ENCODE measurements around the gene C2orf78.
"Not testable (repeated sequence)": the region's sequence is repeated elsewhere in the genome, so short reads cannot be mapped to it uniquely, and the experiment has no call there.

The C2orf78 gene

GRCh38 chr2:73779467-73780236, 4.3 kb upstream of the C2orf78 start, which contains the start of gene DUSP11:
Gene DUSP11 (minus strand): TSS chr2:73780103. CDS start chr2:73779974, 129 bp downstream.
- ChIA-PET CTCF (interaction anchor here (0.9 kb wide), 1 partner anchor 10 kb away, joined by 3 read pairs; no protein-coding TSS in a partner anchor), POLR2A (no interaction called here)
- DNase-seq (ENCODE audit: low read depth, low spot score): peak; percentile 42
- H3K4me3 ChIP-seq (ENCODE audit: low read depth, low read length): peak within 1 kb of the TSS; percentile 98
- TF ChIP-seq, protein P1, sequence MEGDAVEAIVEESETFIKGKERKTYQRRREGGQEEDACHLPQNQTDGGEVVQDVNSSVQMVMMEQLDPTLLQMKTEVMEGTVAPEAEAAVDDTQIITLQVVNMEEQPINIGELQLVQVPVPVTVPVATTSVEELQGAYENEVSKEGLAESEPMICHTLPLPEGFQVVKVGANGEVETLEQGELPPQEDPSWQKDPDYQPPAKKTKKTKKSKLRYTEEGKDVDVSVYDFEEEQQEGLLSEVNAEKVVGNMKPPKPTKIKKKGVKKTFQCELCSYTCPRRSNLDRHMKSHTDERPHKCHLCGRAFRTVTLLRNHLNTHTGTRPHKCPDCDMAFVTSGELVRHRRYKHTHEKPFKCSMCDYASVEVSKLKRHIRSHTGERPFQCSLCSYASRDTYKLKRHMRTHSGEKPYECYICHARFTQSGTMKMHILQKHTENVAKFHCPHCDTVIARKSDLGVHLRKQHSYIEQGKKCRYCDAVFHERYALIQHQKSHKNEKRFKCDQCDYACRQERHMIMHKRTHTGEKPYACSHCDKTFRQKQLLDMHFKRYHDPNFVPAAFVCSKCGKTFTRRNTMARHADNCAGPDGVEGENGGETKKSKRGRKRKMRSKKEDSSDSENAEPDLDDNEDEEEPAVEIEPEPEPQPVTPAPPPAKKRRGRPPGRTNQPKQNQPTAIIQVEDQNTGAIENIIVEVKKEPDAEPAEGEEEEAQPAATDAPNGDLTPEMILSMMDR (IDR thresholded peaks at IDR 0.05; ENCODE audit: insufficient read depth, low read length, missing control alignments): peak; percentile 94

GRCh38 chr2:73780237-73780582, 3.8 kb upstream of the C2orf78 start:
- POLR2A ChIA-PET: no interaction called here
- CTCF ChIA-PET: interaction anchor here (0.9 to 1.6 kb wide), 6 partner anchors 8 to 47 kb away, joined by 3 to 12 read pairs (median 4); no protein-coding TSS in a partner anchor
- TF ChIP-seq, protein P1 (IDR thresholded peaks at IDR 0.05; ENCODE audit: insufficient read depth, low read length, missing control alignments): no peak
- no peak for DNase-seq (ENCODE audit: low read depth, low spot score)
- peak overlapping the region; percentile 98; the same call in 1 of the 2 replicates for H3K4me3 ChIP-seq (ENCODE audit: low read depth, low read length)

- DNase-seq (ENCODE audit: low read depth, low spot score); H3K4me3 ChIP-seq (ENCODE audit: low read depth, low read length); POLR2A ChIA-PET; CTCF ChIA-PET: not testable (repeated sequence)
These were observed 581 bp upstream of the C2orf78 start for GRCh38 chr2:73783402-73783801.

- DNase-seq (ENCODE audit: low read depth, low spot score): no peak
- ChIA-PET CTCF (interaction anchor here (0.8 to 3.2 kb wide), 4 partner anchors 9 to 340 kb away, joined by 3 to 22 read pairs (median 4); no protein-coding TSS in a partner anchor), POLR2A (no interaction called here)
- TF ChIP-seq, protein P1 (IDR thresholded peaks at IDR 0.05; ENCODE audit: insufficient read depth, low read length, missing control alignments): no peak
- no peak overlapping the region for H3K4me3 ChIP-seq (ENCODE audit: low read depth, low read length)
These were observed 27.9 kb downstream of the C2orf78 start for GRCh38 chr2:73811878-73812277.

DNA sequence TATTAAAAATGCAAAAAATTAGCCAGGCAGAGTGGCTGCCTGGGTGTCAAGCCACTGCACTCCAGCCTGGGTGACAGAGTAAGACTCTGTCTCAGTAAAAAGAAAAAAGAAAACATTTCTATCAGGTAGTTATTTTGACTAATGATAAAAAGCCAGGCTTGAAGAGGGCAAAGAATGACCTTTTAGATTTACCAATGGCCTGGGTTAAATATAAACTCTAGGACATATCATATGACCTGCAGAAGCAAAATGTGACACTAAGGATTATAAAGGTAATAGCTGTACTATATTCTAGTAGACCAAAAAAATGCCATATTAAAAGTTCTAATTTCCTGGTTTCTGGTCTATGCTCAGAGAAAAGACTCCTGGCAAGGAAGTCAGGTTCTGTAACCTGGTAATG, 28.7 kb downstream of the C2orf78 start:
- TF ChIP-seq, protein P1 (IDR thresholded peaks at IDR 0.05; ENCODE audit: insufficient read depth, low read length, missing control alignments): no peak
- POLR2A ChIA-PET: no interaction called here
- CTCF ChIA-PET: interaction anchor here (3.2 kb wide), 1 partner anchor 12 kb away, joined by 22 read pairs; no protein-coding TSS in a partner anchor
- H3K4me3 ChIP-seq (ENCODE audit: low read depth, low read length): no peak overlapping the region
- no peak for DNase-seq (ENCODE audit: low read depth, low spot score)

DNA sequence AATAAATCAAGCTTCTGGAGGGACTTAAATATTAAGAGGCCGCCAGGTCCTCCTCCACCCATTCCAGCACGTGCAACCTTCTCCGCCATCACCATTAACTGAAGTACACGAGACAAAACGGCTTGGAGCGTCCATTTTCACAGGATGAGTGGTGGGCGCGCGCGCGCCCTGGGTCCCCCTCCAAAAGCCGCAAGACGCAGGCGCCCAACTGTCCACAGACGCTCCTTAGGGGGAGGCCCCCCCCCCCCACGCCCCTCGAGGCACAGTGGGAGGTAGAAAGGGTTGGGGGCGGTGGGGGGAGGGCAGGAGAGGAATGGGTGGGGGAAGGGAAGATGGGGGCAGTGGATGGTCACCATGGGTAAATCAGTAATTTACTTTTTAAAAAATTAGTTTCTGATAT, 34.3 kb downstream of the C2orf78 start:
- ChIA-PET POLR2A (no interaction called here), CTCF (no interaction called here)
- DNase-seq (ENCODE audit: low read depth, low spot score): no peak
- TF ChIP-seq, protein P1 (IDR thresholded peaks at IDR 0.05; ENCODE audit: insufficient read depth, low read length, missing control alignments): no peak
- no peak overlapping the region for H3K4me3 ChIP-seq (ENCODE audit: low read depth, low read length)

All from AG04449 (cell line).